Tibial nerve (tissue), 4 donors: ENCODE results near the gene UAP1. TPM values are rescaled to one million over a fixed set of nuclear protein-coding genes. Genes with fewer than 3 reads are reported as not detected.
A peak's percentile ranks its signal among the peaks of the same experiment; 100 is the strongest.
"Not testable (repeated sequence)": the region's sequence is repeated elsewhere in the genome, so short reads cannot be mapped to it uniquely, and the experiment has no call there.

Source experiments
- DNase-seq, 2 donors: peaks; one replicate each; pipeline ENCODE4 v3.0.0-alpha.2; 2019; ENCODE audit warnings: low spot score in 2 of 2
- H3K27ac ChIP-seq, 4 donors: fragments of 200-600 bp; sonication (generic) in 3 of 4; one replicate each; pipeline ENCODE4 v1.5.1; 2017 to 2019; ENCODE audit warnings: mild to moderate bottlenecking in 1 of 4
- H3K27me3 ChIP-seq, 2 donors: fragments of 200-600 bp; sonication (generic) in 1 of 2; one replicate each; pipeline versions ENCODE4 v1.5.1 to v1.6.0; 2017 to 2019
- H3K36me3 ChIP-seq, 3 donors: fragments of 200-600 bp; sonication (generic); one replicate each; pipeline ENCODE4 v1.5.1; 2018 to 2019
- H3K4me1 ChIP-seq, 4 donors: fragments of 200-600 bp; sonication (generic) in 3 of 4; one replicate each; pipeline ENCODE4 v1.5.1; 2017 to 2019
- H3K4me3 ChIP-seq, 4 donors: fragments of 200-600 bp; sonication (generic) in 3 of 4; one replicate each; pipeline ENCODE4 v1.5.1; 2017 to 2019; ENCODE audit warnings: mild to moderate bottlenecking in 1 of 4, moderate library complexity in 1 of 4
- H3K9me3 ChIP-seq, 4 donors: fragments of 200-600 bp; sonication (generic) in 3 of 4; one replicate each; pipeline ENCODE4 v1.5.1; 2017 to 2019
- CTCF ChIP-seq, 5 experiments: fragments of 200-600 bp in 3 of 5; fragments of 450-650 bp in 2 of 5; sonication (generic) in 3 of 5; IDR thresholded peaks; one replicate each; pipeline ENCODE4 v1.5.1; 2016 to 2019; ENCODE audit warnings: antibody characterized with exemption in 5 of 5, mild to moderate bottlenecking in 3 of 5, moderate library complexity in 2 of 5
- EP300 ChIP-seq, 2 donors: sonication (generic); formaldehyde crosslinking; IDR thresholded peaks; one replicate each; pipeline ENCODE4 v1.6.1; 2017; ENCODE audit warnings: antibody characterized with exemption in 2 of 2, mild to moderate bottlenecking in 1 of 2
- POLR2A ChIP-seq, 2 donors: fragments of 450-650 bp; IDR thresholded peaks; one replicate each; pipeline ENCODE4 v1.6.1; 2017; ENCODE audit warnings: antibody characterized with exemption in 2 of 2, mild to moderate bottlenecking in 2 of 2, moderate library complexity in 2 of 2
- WGBS, 2 donors: methylation state at CpG; one replicate each; pipeline ENCODE4 v1.1.5; 2018; 5-methylcytosine and 5-hydroxymethylcytosine counted together
- total RNA-seq, 4 donors: library from RNA; depleted of rRNA; stranded (reverse); fragments of >200 nt; gene quantifications; one replicate each; pipeline ENCODE4 v1.1.0, GENCODE V29; 2016

The UAP1 gene
- total RNA-seq, 4 donors from 2014 or later, result 93.9 to 194 (median 113) TPM

GRCh38 chr1:162562470-162562828 is 927 bp downstream of the UAP1 start:
- peak overlapping the region; percentile 64 to 98 (median 90) for H3K4me3 ChIP-seq
- peaks cover 0 to 17% (median 0%) of the 10 kb centered on the region in 3 donors for H3K36me3 ChIP-seq
- no peaks in the 10 kb centered on the region for H3K27me3 ChIP-seq
- 30 to 37% methylated on average over 5 of the region's 5 CpGs for WGBS, 2 donors
- H3K4me1 ChIP-seq, result peaks cover 0 to 18% (median 5%) of the 10 kb centered on the region in 4 donors
- H3K27ac ChIP-seq, result peak overlapping the region; percentile 90 to 99 (median 94)
- DNase-seq, result no peak
- TF ChIP-seq CTCF (IDR thresholded peaks at IDR 0.05), result no peak
- no peak for TF ChIP-seq POLR2A (IDR thresholded peaks at IDR 0.05)
- TF ChIP-seq EP300 (IDR thresholded peaks at IDR 0.05), result peak in 1 of 2 donors; percentile 22
- no peaks in the 10 kb centered on the region for H3K9me3 ChIP-seq

DNA sequence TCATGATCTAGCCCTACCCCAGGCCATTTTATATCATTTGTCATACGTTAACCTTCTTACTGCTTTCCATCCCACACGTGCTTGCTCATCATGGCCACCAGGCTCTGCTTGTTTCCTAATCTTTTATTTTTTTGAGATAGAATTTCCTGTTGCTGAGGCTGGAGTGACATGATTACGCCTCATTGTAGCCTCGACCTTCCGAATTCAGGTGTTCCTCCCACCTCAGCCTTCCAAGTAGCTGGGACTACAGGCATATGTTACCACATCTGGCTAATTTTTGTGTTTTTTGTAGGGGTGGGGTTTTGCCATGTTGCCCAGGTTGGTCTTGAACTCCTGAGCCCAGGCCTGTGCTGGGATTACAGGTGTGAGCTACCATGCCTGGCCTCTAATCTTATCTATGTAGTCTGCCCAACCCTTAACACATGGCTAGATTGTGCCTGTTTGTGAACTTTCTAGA is 3.3 kb downstream of the UAP1 start:
- Histone ChIP-seq H3K4me3 (peak overlapping the region in 1 of 4 donors; percentile 87), H3K4me1 (peaks cover 0 to 27% (median 5%) of the 10 kb centered on the region in 4 donors), H3K36me3 (peaks cover 0 to 31% (median 0%) of the 10 kb centered on the region in 3 donors), H3K27ac (no peak overlapping the region), H3K9me3 (no peaks in the 10 kb centered on the region), H3K27me3 (no peaks in the 10 kb centered on the region)
- no peak for DNase-seq
- TF ChIP-seq POLR2A (IDR thresholded peaks at IDR 0.05), result no peak
- TF ChIP-seq CTCF (IDR thresholded peaks at IDR 0.05), result no peak
- TF ChIP-seq EP300 (IDR thresholded peaks at IDR 0.05), result no peak
- WGBS, 2 donors, result 84 to 86% methylated on average over 5 of the region's 5 CpGs

DNA sequence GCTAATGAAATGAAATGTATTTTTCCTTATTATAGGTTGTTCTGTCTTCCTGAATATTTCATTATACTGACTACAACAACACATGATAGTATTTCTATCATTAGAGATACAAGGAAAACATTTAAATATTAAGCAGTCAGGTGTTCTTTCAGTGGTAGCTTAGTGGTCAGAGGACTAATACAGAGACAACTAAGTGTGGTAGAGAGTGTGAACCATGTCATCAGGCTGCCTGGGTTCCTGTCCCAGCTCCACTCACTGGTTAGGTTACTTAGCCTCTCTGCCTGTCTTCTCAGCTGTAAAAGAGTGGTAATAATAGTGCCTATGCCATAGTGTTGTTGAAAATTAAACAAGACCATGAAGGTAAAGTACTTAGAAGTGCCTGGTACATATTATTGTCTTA is 3.9 kb downstream of the UAP1 start:
- no peaks in the 10 kb centered on the region for H3K27me3 ChIP-seq
- H3K4me3 ChIP-seq, result no peak overlapping the region
- H3K36me3 ChIP-seq, result peaks cover 0 to 31% (median 0%) of the 10 kb centered on the region in 3 donors
- DNase-seq, result no peak
- peaks cover 0 to 25% (median 2%) of the 10 kb centered on the region in 4 donors for H3K4me1 ChIP-seq
- no peak for TF ChIP-seq EP300 (IDR thresholded peaks at IDR 0.05)
- TF ChIP-seq POLR2A (IDR thresholded peaks at IDR 0.05), result no peak
- no peak for TF ChIP-seq CTCF (IDR thresholded peaks at IDR 0.05)
- H3K27ac ChIP-seq, result no peak overlapping the region
- H3K9me3 ChIP-seq, result no peaks in the 10 kb centered on the region

DNA sequence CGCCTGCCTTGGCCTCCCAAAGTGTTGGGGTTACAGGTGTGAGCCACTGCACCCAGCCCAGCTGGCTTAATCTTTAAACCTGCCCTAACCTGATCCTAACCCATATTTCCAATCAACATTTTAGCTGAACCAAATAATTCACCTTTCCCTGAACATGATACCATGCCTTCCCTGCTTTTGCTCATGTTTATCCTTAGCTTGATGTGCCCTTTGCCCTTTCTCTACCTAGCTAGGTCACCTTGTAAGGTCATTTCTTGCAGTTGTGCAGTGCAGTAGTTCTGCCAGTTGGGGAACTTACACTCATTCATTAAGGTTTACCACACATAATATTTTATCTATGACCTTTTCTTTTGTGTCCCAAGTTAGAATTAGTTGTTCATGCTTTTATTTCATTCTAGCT is 5.3 kb downstream of the UAP1 start:
- Histone ChIP-seq H3K36me3 (peaks cover 0 to 31% (median 0%) of the 10 kb centered on the region in 3 donors), H3K27ac (no peak overlapping the region), H3K9me3 (no peaks in the 10 kb centered on the region), H3K4me1 (peaks cover 0 to 31% (median 0%) of the 10 kb centered on the region in 4 donors), H3K27me3 (no peaks in the 10 kb centered on the region), H3K4me3 (no peak overlapping the region)
- 88 to 100% methylated on average over 1 of the region's 1 CpG for WGBS, 2 donors
- no peak for TF ChIP-seq POLR2A (IDR thresholded peaks at IDR 0.05)
- TF ChIP-seq EP300 (IDR thresholded peaks at IDR 0.05), result no peak
- TF ChIP-seq CTCF (IDR thresholded peaks at IDR 0.05), result no peak
- no peak for DNase-seq

DNA sequence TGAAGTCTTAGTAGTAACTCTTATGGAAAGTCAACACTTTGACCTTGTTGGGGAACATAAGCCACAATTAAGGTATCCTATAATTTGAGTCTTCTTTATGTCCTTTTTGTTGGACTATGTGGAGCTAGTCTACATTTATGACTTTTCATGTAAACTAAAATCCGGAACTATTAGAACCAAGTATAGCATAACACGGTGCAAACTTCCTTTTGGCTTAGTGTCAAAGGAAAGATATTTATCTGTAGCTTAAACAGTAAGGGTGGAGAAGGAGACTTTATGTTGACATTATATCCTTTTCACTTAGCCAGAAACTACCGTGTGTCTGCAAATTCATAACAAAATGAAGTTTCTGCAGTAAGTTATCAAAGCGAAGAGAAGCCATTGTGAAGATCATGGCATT is 7.3 kb downstream of the UAP1 start:
- no peak overlapping the region for H3K27ac ChIP-seq
- TF ChIP-seq POLR2A (IDR thresholded peaks at IDR 0.05), result no peak
- H3K4me3 ChIP-seq, result no peak overlapping the region
- H3K27me3 ChIP-seq, result no peaks in the 10 kb centered on the region
- peaks cover 0 to 31% (median 0%) of the 10 kb centered on the region in 3 donors for H3K36me3 ChIP-seq
- WGBS, 2 donors, result 65 to 66% methylated on average over 4 of the region's 4 CpGs
- peaks cover 0 to 37% (median 3%) of the 10 kb centered on the region in 4 donors for H3K4me1 ChIP-seq
- no peaks in the 10 kb centered on the region for H3K9me3 ChIP-seq
- no peak for DNase-seq

- peaks cover 0 to 44% (median 3%) of the 10 kb centered on the region in 4 donors for H3K4me1 ChIP-seq
- 70 to 78% methylated on average over 1 of the region's 1 CpG for WGBS, 2 donors
- no peak overlapping the region for H3K27ac ChIP-seq
- DNase-seq, result no peak
- TF ChIP-seq EP300 (IDR thresholded peaks at IDR 0.05), result no peak
- TF ChIP-seq CTCF (IDR thresholded peaks at IDR 0.05), result no peak
- no peak for TF ChIP-seq POLR2A (IDR thresholded peaks at IDR 0.05)
- H3K36me3 ChIP-seq, result peaks cover 0 to 31% (median 0%) of the 10 kb centered on the region in 3 donors
- H3K4me3 ChIP-seq, result no peak overlapping the region
- no peaks in the 10 kb centered on the region for H3K27me3 ChIP-seq
- H3K9me3 ChIP-seq, result no peaks in the 10 kb centered on the region
These were observed 9.2 kb downstream of the UAP1 start for GRCh38 chr1:162570718-162571117.

DNA sequence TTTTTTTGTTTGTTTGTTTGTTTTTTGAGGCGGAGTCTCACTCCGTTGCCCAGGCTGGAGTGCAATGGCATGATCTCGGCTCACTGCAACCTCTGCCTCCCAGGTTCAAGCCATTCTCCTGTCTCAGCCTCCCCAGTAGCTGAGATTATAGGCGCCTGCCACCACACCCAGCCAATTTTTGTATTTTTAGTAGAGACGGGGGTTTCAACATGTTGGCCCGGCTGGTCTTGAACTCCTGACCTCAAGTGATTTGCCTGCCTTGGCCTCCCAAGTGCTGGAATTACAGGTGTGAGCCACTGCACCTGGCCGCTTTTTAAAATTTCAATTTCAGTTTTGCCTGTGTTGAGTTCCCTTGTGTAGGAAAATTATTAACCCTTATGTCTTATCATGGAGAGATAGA is 9.6 kb downstream of the UAP1 start:
- 91 to 94% methylated on average over 7 of the region's 7 CpGs for WGBS, 2 donors
- not testable (repeated sequence) for DNase-seq, H3K27me3 ChIP-seq, H3K9me3 ChIP-seq, H3K27ac ChIP-seq, H3K4me3 ChIP-seq
- Histone ChIP-seq H3K36me3 (peaks cover 0 to 27% (median 0%) of the 10 kb centered on the region in 3 donors), H3K4me1 (peaks cover 0 to 44% (median 3%) of the 10 kb centered on the region in 4 donors)
